ENCODE data around the gene CFAP298.

DNA sequence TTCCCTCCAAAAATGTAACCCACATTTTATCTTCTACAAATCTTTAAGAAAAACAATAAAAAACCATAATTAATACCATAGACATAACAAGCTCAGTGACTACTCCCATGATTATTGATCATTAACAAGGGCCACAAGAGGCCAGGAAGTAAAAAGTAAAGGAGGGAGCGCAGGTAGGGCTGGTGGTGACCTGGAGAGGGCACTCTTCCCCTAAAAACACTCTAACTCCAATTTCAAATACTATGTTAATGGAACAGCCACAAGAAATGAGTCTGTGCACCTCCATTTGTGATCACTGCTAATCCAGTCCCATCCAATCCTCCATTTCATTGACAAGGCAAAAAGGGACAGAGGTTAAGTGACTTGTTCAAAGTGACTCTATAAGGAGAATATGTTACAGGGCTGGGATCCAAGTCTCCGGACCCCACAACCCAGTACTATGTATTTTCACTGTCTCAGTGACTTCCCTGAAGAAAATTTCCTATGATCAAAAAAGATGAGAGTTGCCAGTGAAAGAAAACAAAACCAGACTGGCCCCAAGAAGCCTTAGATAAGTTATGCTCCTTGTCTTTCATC lies 41.2 kb upstream of the CFAP298 start:
- TF ChIP-seq CTCF (IDR thresholded peaks at IDR 0.05), result peak; percentile 20 to 42
- no peak for TF ChIP-seq POLR2A (IDR thresholded peaks at IDR 0.05)
- no peak for TF ChIP-seq POLR2AphosphoS5 (IDR thresholded peaks at IDR 0.05)
